Measurements from ENCODE around the gene STX19. TPM values are rescaled to one million over a fixed set of nuclear protein-coding genes. Genes with fewer than 3 reads are reported as not detected.
A peak's percentile ranks its signal among the peaks of the same experiment; 100 is the strongest.

Gene STX19
- total and polyA plus RNA-seq, 2 of the 13 experiments (the other 11 are each of a cell fraction or from before 2014, with no cell fraction given), result not detected

GRCh38 chr3:93979850-93980676 lies 48.3 kb downstream of the STX19 start, which contains the start of gene ARL13B (continued):
- TF ChIP-seq TOE1 (CRISPR knock-in tag; IDR thresholded peaks at IDR 0.05) (no peak), SRSF9 (IDR thresholded peaks at IDR 0.05; ENCODE audit: borderline replicate concordance, insufficient read depth, low read depth, low read length, poor library complexity, severe bottlenecking) (no peak), HBP1 (CRISPR knock-in tag; IDR thresholded peaks at IDR 0.05; ENCODE audit: low read depth) (0 out of 2 replicates have a peak, but pooled peaks have one; percentile 64), ZNF547 (CRISPR knock-in tag; IDR thresholded peaks at IDR 0.05) (peak; percentile 54; the same call in 1 of the 2 replicates), ZNF75D (CRISPR knock-in tag; IDR thresholded peaks at IDR 0.05; ENCODE audit: borderline replicate concordance) (no peak), ZNF34 (CRISPR knock-in tag; IDR thresholded peaks at IDR 0.05; ENCODE audit: borderline replicate concordance) (no peak), PITX1 (CRISPR knock-in tag; IDR thresholded peaks at IDR 0.05) (peak; percentile 75; the same call in 1 of the 2 replicates), TOPORS (CRISPR knock-in tag; IDR thresholded peaks at IDR 0.05) (0 out of 2 replicates have a peak, but pooled peaks have one; percentile 39), THAP7 (CRISPR knock-in tag; IDR thresholded peaks at IDR 0.05) (no peak), THAP8 (CRISPR knock-in tag; IDR thresholded peaks at IDR 0.05; ENCODE audit: borderline replicate concordance) (no peak), ZBTB37 (CRISPR knock-in tag; IDR thresholded peaks at IDR 0.05) (no peak), BRF2 (CRISPR knock-in tag; IDR thresholded peaks at IDR 0.05) (no peak), PHF20 (CRISPR knock-in tag; IDR thresholded peaks at IDR 0.05) (peak; percentile 58; the same call in 1 of the 2 replicates), ZFP91 (CRISPR knock-in tag; IDR thresholded peaks at IDR 0.05; ENCODE audit: borderline replicate concordance) (peak; percentile 67; the same call in 1 of the 2 replicates), KDM6A (CRISPR knock-in tag; IDR thresholded peaks at IDR 0.05; ENCODE audit: low read depth) (no peak), SAP130 (CRISPR knock-in tag; IDR thresholded peaks at IDR 0.05; ENCODE audit: low read depth) (peak; percentile 97), ZSCAN20 (CRISPR knock-in tag; IDR thresholded peaks at IDR 0.05; ENCODE audit: borderline replicate concordance) (no peak), TCF7 (IDR thresholded peaks at IDR 0.05; ENCODE audit: low read depth) (no peak), ZNF263 (CRISPR knock-in tag; IDR thresholded peaks at IDR 0.05) (no peak), CAMTA2 (CRISPR knock-in tag; IDR thresholded peaks at IDR 0.05; ENCODE audit: borderline replicate concordance) (no peak; the same call in 1 of the 2 replicates), SIN3A (IDR thresholded peaks at IDR 0.05; ENCODE audit: borderline replicate concordance, low read depth, low read length) (peak; percentile 86; the same call in 1 of the 2 replicates)
